Adrenal gland (tissue), 5 donors: Measurements from ENCODE around the gene INAFM2.

Source experiments
- CTCF ChIP-seq, 6 experiments: fragments of 450-650 bp in 4 of 6; fragments of 200-600 bp in 2 of 6; sonication (generic) in 1 of 6; IDR thresholded peaks; 1 replicate in 5 of 6; 2 replicates in 1 of 6; pipeline versions ENCODE4 v1.5.1 to v1.8.0; 2016 to 2021; ENCODE audit warnings: antibody characterized with exemption in 6 of 6, mild to moderate bottlenecking in 2 of 6, moderate library complexity in 1 of 6
- POLR2A ChIP-seq, 2 donors: fragments of 450-650 bp; IDR thresholded peaks; one replicate each; pipeline ENCODE4 v1.6.1; 2017; ENCODE audit warnings: antibody characterized with exemption in 2 of 2, mild to moderate bottlenecking in 2 of 2, moderate library complexity in 1 of 2
- donor health status: DM: no; HTN: no; CAD: no.

DNA sequence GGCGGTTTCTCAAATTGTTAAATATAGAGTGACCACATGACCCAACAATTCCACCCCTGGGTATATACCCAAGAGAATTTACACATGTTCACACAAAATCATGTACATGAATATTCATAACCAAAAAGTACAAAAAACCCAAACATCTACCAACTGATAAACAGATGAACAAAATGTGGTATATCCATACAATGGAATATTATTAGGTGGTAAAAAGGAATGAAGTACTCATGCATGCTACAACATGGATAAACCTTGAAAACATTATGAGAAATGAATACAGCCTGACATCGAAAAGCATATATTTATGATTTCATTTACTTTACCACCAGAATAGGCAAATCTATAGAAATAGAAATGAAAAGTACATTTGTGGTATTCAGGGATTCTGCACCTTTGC lies 23.1 kb upstream of the INAFM2 start:
- TF ChIP-seq CTCF (IDR thresholded peaks at IDR 0.05) = no peak
- no peak for TF ChIP-seq POLR2A (IDR thresholded peaks at IDR 0.05)
